ENCODE measurements around the gene EPS15. TPM values are rescaled to one million over a fixed set of nuclear protein-coding genes. Genes with fewer than 3 reads are reported as not detected.

EPS15 gene
- total and polyA plus RNA-seq, 7 donors = 9.8 to 71.9 (median 46.1) TPM

DNA sequence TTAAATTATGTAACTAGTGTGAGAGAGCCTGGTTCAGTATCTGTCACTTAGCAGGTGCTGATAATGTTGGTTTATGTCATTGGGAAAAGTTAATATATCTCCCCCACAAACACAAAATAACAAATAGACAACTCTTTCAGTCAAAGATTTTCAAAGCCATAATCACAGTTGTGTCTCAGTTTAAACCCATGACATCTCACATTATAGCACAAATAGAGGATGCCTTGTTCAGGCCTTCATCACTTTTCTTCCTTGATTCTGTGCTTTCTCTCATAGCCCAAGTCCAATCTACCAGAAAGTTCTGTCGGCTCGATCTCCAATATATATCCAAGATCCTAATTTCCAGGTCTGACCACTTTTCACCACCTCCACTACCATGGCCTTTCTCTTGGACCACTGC is 6.2 kb upstream of the EPS15 start:
- Histone ChIP-seq H3K27ac (no peak overlapping the region), H3K4me1 (peaks cover 5% of the 10 kb centered on the region), H3K4me3 (no peak overlapping the region), H3K36me3 (ENCODE audit: insufficient read depth in 1 of 2, low read depth in 1 of 2) (no peaks in the 10 kb centered on the region), H3K27me3 (ENCODE audit: insufficient read depth in 3 of 3, low read length in 2 of 3) (no peaks in the 10 kb centered on the region), H3K9me3 (no peaks in the 10 kb centered on the region)
- intact Hi-C loops (cut with DNase I) = no loop called here
- DNase-seq = no peak
- 89 to 95% (median 92%) methylated on average over 2 of the region's 2 CpGs for WGBS, 3 donors
- TF ChIP-seq, protein P1, sequence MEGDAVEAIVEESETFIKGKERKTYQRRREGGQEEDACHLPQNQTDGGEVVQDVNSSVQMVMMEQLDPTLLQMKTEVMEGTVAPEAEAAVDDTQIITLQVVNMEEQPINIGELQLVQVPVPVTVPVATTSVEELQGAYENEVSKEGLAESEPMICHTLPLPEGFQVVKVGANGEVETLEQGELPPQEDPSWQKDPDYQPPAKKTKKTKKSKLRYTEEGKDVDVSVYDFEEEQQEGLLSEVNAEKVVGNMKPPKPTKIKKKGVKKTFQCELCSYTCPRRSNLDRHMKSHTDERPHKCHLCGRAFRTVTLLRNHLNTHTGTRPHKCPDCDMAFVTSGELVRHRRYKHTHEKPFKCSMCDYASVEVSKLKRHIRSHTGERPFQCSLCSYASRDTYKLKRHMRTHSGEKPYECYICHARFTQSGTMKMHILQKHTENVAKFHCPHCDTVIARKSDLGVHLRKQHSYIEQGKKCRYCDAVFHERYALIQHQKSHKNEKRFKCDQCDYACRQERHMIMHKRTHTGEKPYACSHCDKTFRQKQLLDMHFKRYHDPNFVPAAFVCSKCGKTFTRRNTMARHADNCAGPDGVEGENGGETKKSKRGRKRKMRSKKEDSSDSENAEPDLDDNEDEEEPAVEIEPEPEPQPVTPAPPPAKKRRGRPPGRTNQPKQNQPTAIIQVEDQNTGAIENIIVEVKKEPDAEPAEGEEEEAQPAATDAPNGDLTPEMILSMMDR (IDR thresholded peaks at IDR 0.05) = no peak
- no peak for ATAC-seq

GRCh38 chr1:51524817-51525216 is 5.8 kb upstream of the EPS15 start:
- no peak overlapping the region for H3K4me3 ChIP-seq
- intact Hi-C loops (cut with DNase I) = loop anchor here in 1 of 2 donors (5.0 kb wide), 1 partner anchor 32 kb away; no protein-coding TSS in a partner anchor
- H3K27me3 ChIP-seq (ENCODE audit: insufficient read depth in 3 of 3, low read length in 2 of 3) = no peaks in the 10 kb centered on the region
- DNase-seq = no peak
- H3K36me3 ChIP-seq (ENCODE audit: insufficient read depth in 1 of 2, low read depth in 1 of 2) = no peaks in the 10 kb centered on the region
- no peak overlapping the region for H3K27ac ChIP-seq
- peaks cover 5% of the 10 kb centered on the region for H3K4me1 ChIP-seq
- 96 to 100% (median 100%) methylated on average over 1 of the region's 1 CpG for WGBS, 3 donors
- ATAC-seq = no peak
- TF ChIP-seq, protein P1 (IDR thresholded peaks at IDR 0.05) = no peak
- H3K9me3 ChIP-seq = no peaks in the 10 kb centered on the region

DNA sequence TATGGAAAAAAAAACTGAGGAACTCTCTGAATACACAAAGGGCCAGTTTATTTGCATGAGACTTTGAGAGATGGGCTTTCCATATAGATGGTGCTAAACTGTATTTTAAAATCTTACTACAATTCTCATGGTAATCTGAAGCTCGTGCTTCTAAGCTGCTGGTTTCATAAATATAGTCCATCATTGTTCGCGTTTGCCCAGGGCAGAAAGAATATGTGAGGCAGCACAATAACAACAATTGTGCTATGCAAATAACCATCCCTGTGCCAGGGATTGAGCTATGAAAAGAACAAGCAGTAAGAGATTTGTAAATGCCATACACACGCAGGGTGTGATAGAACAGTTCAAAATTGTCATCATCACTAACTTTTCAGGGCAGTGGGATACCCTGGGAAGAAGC is 4.9 kb upstream of the EPS15 start:
- Histone ChIP-seq H3K27me3 (ENCODE audit: insufficient read depth in 3 of 3, low read length in 2 of 3) (no peaks in the 10 kb centered on the region), H3K36me3 (ENCODE audit: insufficient read depth in 1 of 2, low read depth in 1 of 2) (no peaks in the 10 kb centered on the region), H3K4me3 (no peak overlapping the region), H3K9me3 (no peaks in the 10 kb centered on the region), H3K27ac (no peak overlapping the region), H3K4me1 (peaks cover 5% of the 10 kb centered on the region)
- WGBS, 3 donors = 77 to 83% (median 82%) methylated on average over 4 of the region's 4 CpGs
- TF ChIP-seq, protein P1 (IDR thresholded peaks at IDR 0.05) = no peak
- ATAC-seq = no peak
- intact Hi-C loops (cut with DNase I) = loop anchor here in 1 of 2 donors (5.0 kb wide), 1 partner anchor 33 kb away; no protein-coding TSS in a partner anchor
- DNase-seq = no peak

GRCh38 chr1:51520700-51521248 is 1.7 kb upstream of the EPS15 start:
- DNase-seq = no peak
- H3K4me1 ChIP-seq = peaks cover 22% of the 10 kb centered on the region
- no peaks in the 10 kb centered on the region for H3K9me3 ChIP-seq
- intact Hi-C loops (cut with DNase I) = loop anchor here in 1 of 2 donors (5.0 kb wide), 1 partner anchor 37 kb away; no protein-coding TSS in a partner anchor
- H3K27me3 ChIP-seq (ENCODE audit: insufficient read depth in 3 of 3, low read length in 2 of 3) = no peaks in the 10 kb centered on the region
- no peaks in the 10 kb centered on the region for H3K36me3 ChIP-seq (ENCODE audit: insufficient read depth in 1 of 2, low read depth in 1 of 2)
- H3K4me3 ChIP-seq = no peak overlapping the region
- H3K27ac ChIP-seq = peak overlapping the region; percentile 9
- ATAC-seq = no peak
- TF ChIP-seq, protein P1 (IDR thresholded peaks at IDR 0.05) = no peak
- WGBS, 3 donors = 61 to 68% (median 66%) methylated on average over 3 of the region's 3 CpGs

All from psoas muscle (tissue), 8 donors.